WTC11 (cell line): ENCODE measurements around the gene GOLGB1. TPM values are rescaled to one million over a fixed set of nuclear protein-coding genes. Genes with fewer than 3 reads are reported as not detected.

Experiments
- ATAC-seq: fragments of 200-7000 bp; cut with Tn5 transposase; 2 replicates; pipeline ENCODE4 v1.10.0; 2021; ENCODE audit warnings: mild to moderate bottlenecking, moderate library complexity
- CTCF ChIA-PET: fragments of 300-600 bp; sonication (Branson Sonifier 250); formaldehyde crosslinking; loops from one replicate; lab custom pipeline; 2021; ENCODE audit warnings: antibody characterized with exemption; lab: Charles Lee
- POLR2A ChIA-PET: fragments of 350-600 bp; sonication (Branson Sonifier 250); formaldehyde crosslinking; loops from one replicate; lab custom pipeline; 2021; ENCODE audit warnings: antibody characterized with exemption; lab: Charles Lee
- DNase-seq: peaks from one replicate; pipeline ENCODE4 v3.0.0; 2021; ENCODE audit warnings: low spot score
- H3K27ac Mint-ChIP-seq: 2 replicates; pipeline ENCODE4 v1.8.0; 2021; ENCODE audit warnings: mixed read lengths
- H3K27me3 Mint-ChIP-seq: 2 replicates; pipeline ENCODE4 v1.8.0; 2021; ENCODE audit warnings: low read depth, mild to moderate bottlenecking, moderate library complexity, mixed read lengths
- H3K36me3 Mint-ChIP-seq: 2 replicates; pipeline ENCODE4 v1.8.0; 2021; ENCODE audit warnings: mixed read lengths
- H3K4me1 Mint-ChIP-seq: 2 replicates; pipeline ENCODE4 v1.8.0; 2022; ENCODE audit warnings: mixed read lengths
- H3K4me3 Mint-ChIP-seq: 2 replicates; pipeline ENCODE4 v1.8.0; 2021; ENCODE audit warnings: mild to moderate bottlenecking, moderate library complexity, mixed read lengths
- H3K9me3 Mint-ChIP-seq: 2 replicates; pipeline ENCODE4 v1.8.0; 2021; ENCODE audit warnings: mixed read lengths
- ATF1 ChIP-seq: sonication (generic); formaldehyde crosslinking; IDR thresholded peaks from 2 replicates; pipeline ENCODE4 v1.8.1; 2023; ENCODE audit warnings: mild to moderate bottlenecking, moderate library complexity, missing genetic modification reagents
- ELF4 ChIP-seq: sonication (generic); formaldehyde crosslinking; IDR thresholded peaks from 2 replicates; pipeline ENCODE4 v1.8.1; 2022; ENCODE audit warnings: low read depth, mild to moderate bottlenecking, moderate library complexity, missing genetic modification reagents
- ETV6 ChIP-seq: sonication (generic); formaldehyde crosslinking; IDR thresholded peaks from 2 replicates; pipeline ENCODE4 v1.8.1; 2022; ENCODE audit warnings: mild to moderate bottlenecking, missing genetic modification reagents
- GABPB1 ChIP-seq: sonication (generic); formaldehyde crosslinking; IDR thresholded peaks from 2 replicates; pipeline ENCODE4 v1.8.1; 2023; ENCODE audit warnings: mild to moderate bottlenecking, missing genetic modification reagents
- GRHL2 ChIP-seq: fragments of 250-450 bp; sonication (Bioruptor Pico); IDR thresholded peaks from 2 replicates; pipeline ENCODE4 v1.8.0; 2022; ENCODE audit warnings: mild to moderate bottlenecking, moderate library complexity; ENCODE audit not compliant: insufficient replicate concordance, severe bottlenecking
- MXD4 ChIP-seq: fragments of 250-450 bp; sonication (Bioruptor Pico); IDR thresholded peaks from 2 replicates; pipeline ENCODE4 v1.8.0; 2021; ENCODE audit warnings: mild to moderate bottlenecking, moderate library complexity, borderline replicate concordance
- RORB ChIP-seq: fragments of 250-450 bp; sonication (Bioruptor Pico); IDR thresholded peaks from 2 replicates; pipeline ENCODE4 v1.9.0; 2021; ENCODE audit warnings: mild to moderate bottlenecking
- SMAD3 ChIP-seq: sonication (generic); formaldehyde crosslinking; IDR thresholded peaks from 2 replicates; pipeline ENCODE4 v1.8.0; 2022; ENCODE audit warnings: missing genetic modification reagents, mild to moderate bottlenecking, borderline replicate concordance
- ZNF138 ChIP-seq: sonication (generic); formaldehyde crosslinking; conservative IDR thresholded peaks from 2 replicates; pipeline ENCODE4 v1.8.1; 2022; ENCODE audit warnings: mild to moderate bottlenecking, moderate library complexity, missing genetic modification reagents
- ZNF219 ChIP-seq: sonication (generic); formaldehyde crosslinking; IDR thresholded peaks from 2 replicates; pipeline ENCODE4 v1.8.0; 2023; ENCODE audit warnings: missing genetic modification reagents, mild to moderate bottlenecking, borderline replicate concordance
- ZNF232 ChIP-seq: sonication (generic); formaldehyde crosslinking; IDR thresholded peaks from 2 replicates; pipeline ENCODE4 v1.8.0; 2022; ENCODE audit warnings: mild to moderate bottlenecking, missing genetic modification reagents
- ZNF396 ChIP-seq: fragments of 250-450 bp; sonication (Bioruptor Pico); IDR thresholded peaks from 2 replicates; pipeline ENCODE4 v1.8.0; 2021; ENCODE audit warnings: mild to moderate bottlenecking, moderate library complexity, borderline replicate concordance
- ZNF671 ChIP-seq: fragments of 250-450 bp; sonication (Bioruptor Pico); IDR thresholded peaks from 2 replicates; pipeline ENCODE4 v1.8.0; 2021; ENCODE audit warnings: mild to moderate bottlenecking
- total RNA-seq: library from RNA; stranded (reverse); gene quantifications from 3 replicates; pipeline ENCODE4 v1.2.3, GENCODE V29; 2021
- TF ChIP-seq, protein P1 (sequence below): sonication (generic); formaldehyde crosslinking; IDR thresholded peaks from 2 replicates; pipeline ENCODE4 v1.8.0; 2022; ENCODE audit warnings: mild to moderate bottlenecking, missing genetic modification reagents
- TF ChIP-seq, protein P2 (sequence below): sonication (generic); formaldehyde crosslinking; IDR thresholded peaks from 2 replicates; pipeline ENCODE4 v1.8.0; 2022; ENCODE audit warnings: mild to moderate bottlenecking, missing genetic modification reagents
- TF ChIP-seq, protein P3 (sequence below): fragments of 250-450 bp; sonication (Bioruptor Pico); IDR thresholded peaks from 2 replicates; pipeline ENCODE4 v2.1.2; 2022; ENCODE audit warnings: mild to moderate bottlenecking, moderate library complexity
- TF ChIP-seq, protein P4 (sequence below): sonication (generic); formaldehyde crosslinking; IDR thresholded peaks from 2 replicates; pipeline ENCODE4 v1.8.0; 2022; ENCODE audit warnings: mild to moderate bottlenecking, missing genetic modification reagents
- TF ChIP-seq, protein P5 (sequence below): sonication (generic); formaldehyde crosslinking; IDR thresholded peaks from 2 replicates; pipeline ENCODE4 v1.8.1; 2023; ENCODE audit warnings: mild to moderate bottlenecking, missing genetic modification reagents, moderate library complexity

Gene GOLGB1
- total RNA-seq, 1 experiment from 2014 or later = 33.8 TPM

DNA sequence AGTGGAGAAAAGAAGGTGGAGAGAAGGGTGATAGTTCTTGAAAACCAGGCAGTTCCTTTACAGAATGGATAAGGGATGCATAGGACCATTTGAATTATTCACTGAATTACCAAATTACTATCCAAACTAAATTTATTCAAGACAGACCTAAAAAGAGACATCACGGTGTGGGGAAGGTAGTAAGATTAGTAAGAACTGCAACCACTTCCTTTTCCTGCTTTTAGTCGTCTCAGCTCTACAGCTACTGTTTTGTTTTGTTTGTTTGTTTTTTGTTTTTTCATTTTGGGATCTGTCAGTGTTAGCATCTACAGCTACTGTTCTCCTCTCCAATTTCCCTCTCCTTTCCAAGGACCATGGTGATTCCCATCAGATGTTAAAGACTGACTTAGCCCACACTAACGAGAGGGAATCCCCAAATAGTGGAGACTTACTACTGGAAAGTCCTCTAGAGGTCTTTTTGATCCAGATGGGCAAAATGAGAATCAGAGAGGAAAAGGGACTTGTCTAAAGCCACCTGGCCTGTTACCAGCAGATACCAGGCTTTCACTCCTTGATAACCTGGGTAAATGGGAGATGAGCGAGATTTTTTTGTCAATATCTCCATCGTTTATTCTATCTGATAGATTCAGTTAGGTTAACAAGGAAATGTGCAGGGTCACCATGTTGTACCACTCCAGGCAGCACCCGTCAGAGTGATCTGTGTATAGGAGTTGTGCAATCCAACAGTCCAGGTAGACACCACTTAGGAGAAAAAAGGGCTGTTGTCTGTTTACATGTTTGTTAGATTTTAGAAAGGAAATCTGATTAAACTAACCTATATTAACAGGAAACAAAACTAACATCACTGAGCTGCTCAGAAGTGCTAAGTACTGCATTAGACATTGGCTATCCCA, 94.8 kb downstream of the GOLGB1 start:
- DNase-seq = no peak
- POLR2A ChIA-PET = no interaction called here
- Mint-ChIP-seq H3K27ac (no peak overlapping the region), H3K27me3 (no peaks in the 10 kb centered on the region), H3K9me3 (no peaks in the 10 kb centered on the region), H3K4me1 (no peaks in the 10 kb centered on the region), H3K4me3 (no peak overlapping the region), H3K36me3 (no peaks in the 10 kb centered on the region)
- ATAC-seq = no peak
- CTCF ChIA-PET = no interaction called here
- TF ChIP-seq ZNF232 (CRISPR knock-in tag) (no peak), GRHL2 (CRISPR knock-in tag) (no peak)
- TF ChIP-seq, protein P1, sequence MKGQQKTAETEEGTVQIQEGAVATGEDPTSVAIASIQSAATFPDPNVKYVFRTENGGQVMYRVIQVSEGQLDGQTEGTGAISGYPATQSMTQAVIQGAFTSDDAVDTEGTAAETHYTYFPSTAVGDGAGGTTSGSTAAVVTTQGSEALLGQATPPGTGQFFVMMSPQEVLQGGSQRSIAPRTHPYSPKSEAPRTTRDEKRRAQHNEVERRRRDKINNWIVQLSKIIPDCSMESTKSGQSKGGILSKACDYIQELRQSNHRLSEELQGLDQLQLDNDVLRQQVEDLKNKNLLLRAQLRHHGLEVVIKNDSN (CRISPR knock-in tag) = no peak
- TF ChIP-seq, protein P2, sequence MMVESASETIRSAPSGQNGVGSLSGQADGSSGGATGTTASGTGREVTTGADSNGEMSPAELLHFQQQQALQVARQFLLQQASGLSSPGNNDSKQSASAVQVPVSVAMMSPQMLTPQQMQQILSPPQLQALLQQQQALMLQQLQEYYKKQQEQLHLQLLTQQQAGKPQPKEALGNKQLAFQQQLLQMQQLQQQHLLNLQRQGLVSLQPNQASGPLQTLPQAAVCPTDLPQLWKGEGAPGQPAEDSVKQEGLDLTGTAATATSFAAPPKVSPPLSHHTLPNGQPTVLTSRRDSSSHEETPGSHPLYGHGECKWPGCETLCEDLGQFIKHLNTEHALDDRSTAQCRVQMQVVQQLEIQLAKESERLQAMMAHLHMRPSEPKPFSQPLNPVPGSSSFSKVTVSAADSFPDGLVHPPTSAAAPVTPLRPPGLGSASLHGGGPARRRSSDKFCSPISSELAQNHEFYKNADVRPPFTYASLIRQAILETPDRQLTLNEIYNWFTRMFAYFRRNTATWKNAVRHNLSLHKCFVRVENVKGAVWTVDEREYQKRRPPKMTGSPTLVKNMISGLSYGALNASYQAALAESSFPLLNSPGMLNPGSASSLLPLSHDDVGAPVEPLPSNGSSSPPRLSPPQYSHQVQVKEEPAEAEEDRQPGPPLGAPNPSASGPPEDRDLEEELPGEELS (CRISPR knock-in tag) = no peak

DNA sequence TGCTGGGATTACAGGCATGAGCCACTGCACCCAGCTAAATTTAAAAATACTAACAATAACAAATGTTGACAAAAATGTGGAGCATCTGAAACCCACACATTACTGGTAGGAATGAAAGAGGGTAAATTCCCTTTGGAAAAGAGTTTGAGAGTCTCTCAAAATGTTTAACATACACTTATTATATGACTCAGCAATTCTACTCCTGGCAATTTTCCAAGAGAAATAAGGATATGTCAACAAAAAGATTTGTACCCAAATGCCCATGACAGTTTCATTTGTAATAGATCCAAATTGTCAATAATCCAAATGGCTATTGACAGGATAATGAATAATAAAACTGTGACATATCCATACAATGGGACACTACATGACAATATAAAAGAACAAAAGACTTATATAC, 97.9 kb downstream of the GOLGB1 start:
- ATAC-seq = no peak
- DNase-seq = no peak
- TF ChIP-seq MXD4 (CRISPR knock-in tag) (no peak), ETV6 (CRISPR knock-in tag) (no peak), ZNF219 (no peak), ZNF396 (CRISPR knock-in tag) (no peak), ZNF671 (no peak), ATF1 (CRISPR knock-in tag) (no peak), SMAD3 (no peak), ZNF138 (CRISPR knock-in tag) (no peak), GABPB1 (CRISPR knock-in tag) (no peak), RORB (CRISPR knock-in tag) (no peak), ELF4 (no peak)
- TF ChIP-seq, protein P3, sequence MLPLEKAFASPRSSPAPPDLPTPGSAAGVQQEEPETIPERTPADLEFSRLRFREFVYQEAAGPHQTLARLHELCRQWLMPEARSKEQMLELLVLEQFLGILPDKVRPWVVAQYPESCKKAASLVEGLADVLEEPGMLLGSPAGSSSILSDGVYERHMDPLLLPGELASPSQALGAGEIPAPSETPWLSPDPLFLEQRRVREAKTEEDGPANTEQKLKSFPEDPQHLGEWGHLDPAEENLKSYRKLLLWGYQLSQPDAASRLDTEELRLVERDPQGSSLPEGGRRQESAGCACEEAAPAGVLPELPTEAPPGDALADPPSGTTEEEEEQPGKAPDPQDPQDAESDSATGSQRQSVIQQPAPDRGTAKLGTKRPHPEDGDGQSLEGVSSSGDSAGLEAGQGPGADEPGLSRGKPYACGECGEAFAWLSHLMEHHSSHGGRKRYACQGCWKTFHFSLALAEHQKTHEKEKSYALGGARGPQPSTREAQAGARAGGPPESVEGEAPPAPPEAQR (CRISPR knock-in tag) = no peak
- TF ChIP-seq, protein P4, sequence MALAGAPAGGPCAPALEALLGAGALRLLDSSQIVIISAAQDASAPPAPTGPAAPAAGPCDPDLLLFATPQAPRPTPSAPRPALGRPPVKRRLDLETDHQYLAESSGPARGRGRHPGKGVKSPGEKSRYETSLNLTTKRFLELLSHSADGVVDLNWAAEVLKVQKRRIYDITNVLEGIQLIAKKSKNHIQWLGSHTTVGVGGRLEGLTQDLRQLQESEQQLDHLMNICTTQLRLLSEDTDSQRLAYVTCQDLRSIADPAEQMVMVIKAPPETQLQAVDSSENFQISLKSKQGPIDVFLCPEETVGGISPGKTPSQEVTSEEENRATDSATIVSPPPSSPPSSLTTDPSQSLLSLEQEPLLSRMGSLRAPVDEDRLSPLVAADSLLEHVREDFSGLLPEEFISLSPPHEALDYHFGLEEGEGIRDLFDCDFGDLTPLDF (CRISPR knock-in tag) = no peak
- TF ChIP-seq, protein P5, sequence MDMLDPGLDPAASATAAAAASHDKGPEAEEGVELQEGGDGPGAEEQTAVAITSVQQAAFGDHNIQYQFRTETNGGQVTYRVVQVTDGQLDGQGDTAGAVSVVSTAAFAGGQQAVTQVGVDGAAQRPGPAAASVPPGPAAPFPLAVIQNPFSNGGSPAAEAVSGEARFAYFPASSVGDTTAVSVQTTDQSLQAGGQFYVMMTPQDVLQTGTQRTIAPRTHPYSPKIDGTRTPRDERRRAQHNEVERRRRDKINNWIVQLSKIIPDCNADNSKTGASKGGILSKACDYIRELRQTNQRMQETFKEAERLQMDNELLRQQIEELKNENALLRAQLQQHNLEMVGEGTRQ (CRISPR knock-in tag) = no peak
- TF ChIP-seq, all 79 proteins: peak for 0
- Mint-ChIP-seq H3K4me3 (no peak overlapping the region), H3K4me1 (no peaks in the 10 kb centered on the region), H3K27me3 (no peaks in the 10 kb centered on the region), H3K27ac (peak overlapping the region; percentile 66; the same call in 1 of the 2 replicates), H3K36me3 (no peaks in the 10 kb centered on the region), H3K9me3 (no peaks in the 10 kb centered on the region)
- ChIA-PET CTCF (no interaction called here), POLR2A (interaction anchor here (1.1 kb wide), 1 partner anchor 58 kb away, joined by 4 read pairs; the partner anchor contains the start of gene FBXO40)
